CD4-positive, CD25-positive, alpha-beta regulatory T cell (primary cell): Measurements from ENCODE around the gene SUSD5. TPM values are rescaled to one million over a fixed set of nuclear protein-coding genes. Genes with fewer than 3 reads are reported as not detected.
"Not testable (repeated sequence)": the region's sequence is repeated elsewhere in the genome, so short reads cannot be mapped to it uniquely, and the experiment has no call there.

Source experiments
- ATAC-seq, 2 donors: fragments of 150-1000 bp; cut with Tn5 transposase; one replicate each; pipeline ENCODE4 v1.10.0; 2021; ENCODE audit warnings: low read depth in 2 of 2, moderate number of reproducible peaks in 2 of 2, moderate library complexity in 1 of 2
- DNase-seq, 3 donors: peaks; one replicate each; pipeline versions ENCODE4 v3.0.0 to v3.0.0-alpha.2; 2012 to 2022; ENCODE audit warnings: mixed read lengths in 1 of 3
- H3K27ac ChIP-seq: one replicate; pipeline ENCODE4 v1.7.0; 2013; ENCODE audit warnings: mild to moderate bottlenecking, low read length; ENCODE audit not compliant: insufficient read depth, poor library complexity, severe bottlenecking
- H3K27me3 ChIP-seq: one replicate; pipeline ENCODE4 v1.7.0; 2013; ENCODE audit warnings: low read length; ENCODE audit not compliant: control insufficient read depth, insufficient read depth
- H3K36me3 ChIP-seq: one replicate; pipeline ENCODE4 v1.7.0; 2013; ENCODE audit warnings: mild to moderate bottlenecking, low read length, moderate library complexity; ENCODE audit not compliant: control insufficient read depth, insufficient read depth
- H3K4me1 ChIP-seq: 2 replicates; pipeline ENCODE4 v1.7.0; 2013; ENCODE audit warnings: mild to moderate bottlenecking, low read length; ENCODE audit not compliant: insufficient read depth, control insufficient read depth, poor library complexity, severe bottlenecking
- H3K4me3 ChIP-seq: one replicate; pipeline ENCODE4 v1.7.0; 2013; ENCODE audit warnings: low read depth, mild to moderate bottlenecking, low read length, moderate library complexity
- H3K9me3 ChIP-seq, 2 experiments: 1 replicate in 1 of 2; 2 replicates in 1 of 2; pipeline ENCODE4 v1.7.0; 2013; ENCODE audit warnings: low read length in 2 of 2, mild to moderate bottlenecking in 1 of 2, moderate library complexity in 1 of 2; ENCODE audit not compliant: control insufficient read depth in 2 of 2
- H3K27ac Mint-ChIP-seq, 3 donors: one replicate each; pipeline ENCODE4 v1.8.0; 2020 to 2022; ENCODE audit warnings: mild to moderate bottlenecking in 3 of 3, mixed read lengths in 3 of 3, moderate library complexity in 2 of 3
- H3K27me3 Mint-ChIP-seq: one replicate; pipeline ENCODE4 v1.8.0; 2022; ENCODE audit warnings: mild to moderate bottlenecking, mixed read lengths
- H3K36me3 Mint-ChIP-seq: one replicate; pipeline ENCODE4 v1.8.0; 2020; ENCODE audit warnings: mixed read lengths
- H3K4me1 Mint-ChIP-seq, 4 donors: one replicate each; pipeline ENCODE4 v1.8.0; 2020 to 2022; ENCODE audit warnings: mixed read lengths in 4 of 4, mild to moderate bottlenecking in 1 of 4
- H3K4me3 Mint-ChIP-seq, 4 donors: one replicate each; pipeline ENCODE4 v1.8.0; 2020 to 2022; ENCODE audit warnings: mild to moderate bottlenecking in 4 of 4, mixed read lengths in 4 of 4, moderate library complexity in 3 of 4
- H3K9me3 Mint-ChIP-seq, 7 donors: one replicate each; pipeline ENCODE4 v1.8.0; 2020 to 2022; ENCODE audit warnings: mixed read lengths in 7 of 7, mild to moderate bottlenecking in 3 of 7, moderate library complexity in 2 of 7
- polyA plus RNA-seq, 4 donors: library from polyadenylated mRNA; unstranded; fragments of 300-500 nt; fragmentation: Illumina TruSeq; gene quantifications; one replicate each; pipeline ENCODE4 v1.2.3, GENCODE V29; 2021
- total RNA-seq: library from RNA; stranded (reverse); gene quantifications from one replicate; pipeline ENCODE4 v1.2.3, GENCODE V29; 2022

SUSD5 gene
- total and polyA plus RNA-seq, 5 donors from 2014 or later = 0.22 to 0.28 (median 0.25) TPM; not detected in 2

DNA sequence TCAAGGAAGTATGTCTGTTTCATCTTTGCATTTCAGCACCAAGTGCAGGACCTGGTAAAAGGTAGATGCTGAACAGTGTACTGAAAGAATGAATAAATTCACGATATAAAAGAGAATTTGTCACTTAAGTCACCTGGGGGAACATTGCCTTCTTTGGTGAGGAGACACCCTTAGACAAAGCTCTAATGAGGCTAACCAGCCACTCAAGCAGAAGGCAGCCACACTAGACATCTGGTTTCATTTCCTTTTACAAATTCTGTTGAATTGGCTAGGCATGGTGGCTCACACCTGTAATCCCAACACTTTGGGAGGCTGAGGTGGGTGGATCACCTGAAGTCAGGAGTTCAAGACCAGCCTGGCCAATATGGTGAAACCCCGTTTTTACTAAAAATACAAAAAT is 111.8 kb downstream of the SUSD5 start:
- not testable (repeated sequence) for H3K27ac Mint-ChIP-seq, H3K27ac ChIP-seq, H3K36me3 Mint-ChIP-seq, H3K4me3 ChIP-seq, H3K4me3 Mint-ChIP-seq, ATAC-seq, H3K36me3 ChIP-seq, DNase-seq, H3K4me1 ChIP-seq, H3K9me3 ChIP-seq, H3K27me3 ChIP-seq, H3K9me3 Mint-ChIP-seq
- Mint-ChIP-seq H3K27me3 (peaks cover 18% of the 10 kb centered on the region), H3K4me1 (peaks cover 5 to 10% (median 9%) of the 10 kb centered on the region in 4 donors)

DNA sequence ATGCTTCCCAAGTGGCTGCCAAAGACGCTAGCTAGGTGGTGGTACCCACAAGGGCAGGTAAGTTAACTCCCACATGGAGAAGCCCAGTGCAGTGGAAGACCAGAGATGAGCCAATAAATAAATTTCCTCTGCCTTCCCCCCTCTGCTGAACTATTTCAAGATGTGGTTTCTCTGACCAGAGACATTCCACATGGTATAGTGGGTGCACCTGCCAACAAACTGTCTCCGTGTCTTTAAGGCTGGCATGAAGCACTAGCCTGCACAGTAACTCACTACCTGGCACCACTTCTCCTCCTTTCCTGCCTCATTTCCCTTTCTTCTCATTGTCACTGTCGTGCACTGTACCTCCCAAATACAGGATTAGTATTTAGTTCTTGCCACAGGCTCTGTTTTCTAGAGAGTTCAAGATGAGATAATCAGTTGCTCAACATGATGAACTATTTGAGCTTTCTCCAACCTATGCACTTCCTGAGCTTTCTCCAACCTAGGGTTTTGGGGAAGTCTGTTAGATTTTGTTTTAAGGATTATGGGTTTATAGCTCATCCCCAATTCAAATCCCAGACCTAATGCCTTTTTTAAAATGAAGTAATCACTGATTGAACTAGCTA is 113.2 kb downstream of the SUSD5 start:
- H3K27ac Mint-ChIP-seq = peak overlapping the region in 1 of 3 donors; percentile 7
- H3K9me3 ChIP-seq = no peaks in the 10 kb centered on the region
- DNase-seq = no peak

DNA sequence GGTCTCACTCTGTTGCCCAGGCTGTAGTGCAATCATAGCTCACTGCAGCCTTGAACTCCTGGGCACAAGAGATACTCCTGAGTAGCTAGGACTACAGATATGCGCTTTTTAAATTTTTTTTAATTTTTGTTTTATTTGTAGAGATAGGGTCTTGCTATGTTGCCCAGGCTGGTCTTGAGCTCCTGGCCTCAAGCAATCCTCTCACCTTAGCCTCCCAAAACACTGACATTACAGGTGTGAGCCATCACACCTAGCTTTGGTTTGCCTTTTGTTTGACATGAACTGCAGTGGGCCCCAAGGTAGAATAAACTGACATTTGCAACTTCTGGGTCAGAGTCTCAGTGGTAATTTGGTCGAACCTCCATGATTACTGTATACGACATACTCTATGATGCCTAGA is 113.8 kb downstream of the SUSD5 start:
- no peaks in the 10 kb centered on the region for H3K9me3 ChIP-seq
- ATAC-seq (no peak), DNase-seq (no peak)
- Mint-ChIP-seq H3K27ac (no peak overlapping the region), H3K4me3 (no peak overlapping the region), H3K27me3 (peaks cover 18% of the 10 kb centered on the region), H3K9me3 (no peaks in the 10 kb centered on the region), H3K36me3 (no peaks in the 10 kb centered on the region), H3K4me1 (no peaks in the 10 kb centered on the region)
- no peaks in the 10 kb centered on the region for H3K36me3 ChIP-seq
- no peak overlapping the region for H3K27ac ChIP-seq
- H3K4me1 ChIP-seq = no peaks in the 10 kb centered on the region
- H3K27me3 ChIP-seq = no peaks in the 10 kb centered on the region
- H3K4me3 ChIP-seq = no peak overlapping the region

More for the DNA sequence above, 113.2 kb downstream of the SUSD5 start:
- no peaks in the 10 kb centered on the region for H3K36me3 ChIP-seq
- no peak overlapping the region for H3K27ac ChIP-seq
- no peaks in the 10 kb centered on the region for H3K27me3 ChIP-seq
- no peak for ATAC-seq
- no peak overlapping the region for H3K4me3 ChIP-seq
- peaks cover 18% of the 10 kb centered on the region for H3K27me3 Mint-ChIP-seq
- no peaks in the 10 kb centered on the region for H3K4me1 Mint-ChIP-seq
- H3K4me3 Mint-ChIP-seq = no peak overlapping the region
- no peaks in the 10 kb centered on the region for H3K36me3 Mint-ChIP-seq
- no peaks in the 10 kb centered on the region for H3K9me3 Mint-ChIP-seq
- H3K4me1 ChIP-seq = no peaks in the 10 kb centered on the region

DNA sequence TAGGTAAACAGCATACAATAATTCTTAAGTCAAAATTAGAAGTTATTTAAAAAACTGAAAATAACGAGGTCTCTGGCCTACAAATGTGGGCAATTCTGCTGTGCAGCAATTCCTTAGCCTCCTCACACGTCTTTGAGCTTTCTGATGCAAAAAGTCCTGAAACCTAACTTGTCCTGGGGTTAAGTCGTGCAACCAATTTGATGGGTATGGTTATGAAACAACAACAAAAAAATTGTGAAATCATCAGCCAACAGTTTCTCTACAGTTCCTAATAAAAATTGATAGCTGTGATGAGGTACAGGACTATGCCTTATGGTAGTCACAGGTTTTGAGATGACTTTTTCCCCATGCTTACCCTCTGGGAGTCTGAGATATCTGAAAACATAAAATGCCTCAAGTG is 115.1 kb downstream of the SUSD5 start:
- Mint-ChIP-seq H3K27ac (no peak overlapping the region), H3K27me3 (peaks cover 24% of the 10 kb centered on the region), H3K9me3 (no peaks in the 10 kb centered on the region), H3K4me1 (no peaks in the 10 kb centered on the region), H3K36me3 (no peaks in the 10 kb centered on the region), H3K4me3 (no peak overlapping the region)
- H3K36me3 ChIP-seq = no peaks in the 10 kb centered on the region
- no peak overlapping the region for H3K4me3 ChIP-seq
- ATAC-seq (no peak), DNase-seq (no peak)
- no peaks in the 10 kb centered on the region for H3K9me3 ChIP-seq
- H3K27ac ChIP-seq = no peak overlapping the region
- H3K27me3 ChIP-seq = no peaks in the 10 kb centered on the region
- H3K4me1 ChIP-seq = no peaks in the 10 kb centered on the region

DNA sequence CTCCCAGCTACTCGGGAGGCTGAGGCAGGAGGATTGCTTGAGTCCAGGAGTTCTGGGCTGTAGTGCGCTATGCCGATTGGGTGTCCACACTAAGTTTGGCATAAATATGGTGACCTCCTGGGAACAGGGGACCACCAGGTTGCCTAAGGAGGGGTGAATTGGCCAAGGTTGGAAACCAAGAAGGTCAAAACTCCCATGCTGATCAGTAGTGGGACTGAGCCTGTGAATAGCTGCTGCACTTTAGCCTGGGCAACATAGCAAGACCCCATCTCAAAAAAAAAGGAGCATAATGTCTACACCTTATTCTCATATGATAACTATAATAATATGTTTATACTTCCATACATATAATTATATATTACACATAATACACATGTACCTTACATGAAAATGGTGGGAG is 115.6 kb downstream of the SUSD5 start:
- Histone ChIP-seq H3K27me3 (no peaks in the 10 kb centered on the region), H3K27ac (no peak overlapping the region), H3K9me3 (no peaks in the 10 kb centered on the region), H3K4me3 (no peak overlapping the region), H3K4me1 (no peaks in the 10 kb centered on the region), H3K36me3 (no peaks in the 10 kb centered on the region)
- DNase-seq (no peak), ATAC-seq (no peak)
- no peaks in the 10 kb centered on the region for H3K9me3 Mint-ChIP-seq
- H3K27ac Mint-ChIP-seq = no peak overlapping the region
- no peaks in the 10 kb centered on the region for H3K4me1 Mint-ChIP-seq
- peaks cover 20% of the 10 kb centered on the region for H3K27me3 Mint-ChIP-seq
- H3K4me3 Mint-ChIP-seq = no peak overlapping the region
- no peaks in the 10 kb centered on the region for H3K36me3 Mint-ChIP-seq

DNA sequence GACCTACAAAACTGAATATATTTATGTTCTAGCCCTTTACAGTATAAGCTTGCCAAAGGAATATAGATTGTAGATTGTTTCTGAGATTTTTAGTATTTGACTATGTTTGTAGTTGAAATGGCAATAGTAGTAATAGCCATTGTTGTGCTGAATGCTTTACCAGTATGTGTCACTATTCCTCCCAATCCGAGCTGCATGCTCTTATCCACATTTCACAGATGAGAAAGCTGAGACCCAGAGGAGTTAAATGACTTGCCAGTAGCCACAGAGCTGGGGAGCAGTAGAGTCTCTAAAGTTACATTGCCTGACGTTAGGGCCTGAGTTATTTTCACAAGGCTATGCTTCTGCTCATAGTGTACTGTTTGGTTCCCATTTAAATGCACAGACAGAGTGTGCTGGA is 118.4 kb downstream of the SUSD5 start:
- no peak overlapping the region for H3K4me3 ChIP-seq
- Mint-ChIP-seq H3K4me1 (peaks cover 5 to 18% (median 10%) of the 10 kb centered on the region in 4 donors), H3K36me3 (no peaks in the 10 kb centered on the region), H3K27ac (peak overlapping the region in 1 of 3 donors; percentile 36), H3K27me3 (peaks cover 15% of the 10 kb centered on the region), H3K9me3 (no peaks in the 10 kb centered on the region), H3K4me3 (peak overlapping the region in 2 of 4 donors; percentile 2 to 33)
- H3K27ac ChIP-seq = no peak overlapping the region
- H3K4me1 ChIP-seq = peaks cover 8% of the 10 kb centered on the region
- DNase-seq (no peak), ATAC-seq (no peak)
- no peaks in the 10 kb centered on the region for H3K27me3 ChIP-seq
- H3K36me3 ChIP-seq = no peaks in the 10 kb centered on the region
- H3K9me3 ChIP-seq = no peaks in the 10 kb centered on the region

Other genes with a start within 250 kb of the SUSD5 start
- 42.2 TPM for gene GLB1, start 121.7 kb downstream of the SUSD5 start, total RNA-seq
- 10 to 100 TPM; 52.7 to 73.2 (median 63.8) TPM for gene GLB1, start 121.7 kb downstream of the SUSD5 start, polyA plus RNA-seq
- 11.3 TPM for gene TMPPE, start 121.7 kb downstream of the SUSD5 start, total RNA-seq
- 1 to 10 TPM in 3 of 4 donors, under 1 TPM in 1; 0.99 to 2.0 (median 1.9) TPM for gene TMPPE, start 121.7 kb downstream of the SUSD5 start, polyA plus RNA-seq
- 44.0 TPM for gene CRTAP, start 104.8 kb downstream of the SUSD5 start, total RNA-seq
- 100 to 1,000 TPM in 2 of 4 donors, 10 to 100 TPM in 2; 91.0 to 112 (median 98.8) TPM for gene CRTAP, start 104.8 kb downstream of the SUSD5 start, polyA plus RNA-seq
- not detected for gene FBXL2, start 58.6 kb upstream of the SUSD5 start, total RNA-seq
- under 1 TPM in 1 of 4 donors, not detected in 3; 0.05 TPM for gene FBXL2, start 58.6 kb upstream of the SUSD5 start, polyA plus RNA-seq
- gene UBP1, start 221.6 kb upstream of the SUSD5 start, total RNA-seq = 92.9 TPM
- 10 to 100 TPM in 3 of 4 donors, 1 to 10 TPM in 1; 9.3 to 12.6 (median 11.2) TPM for gene UBP1, start 221.6 kb upstream of the SUSD5 start, polyA plus RNA-seq